GM12891 (cell line): Measurements from ENCODE around the gene N4BP2.

Experiments used
- PAX5 ChIP-seq: IDR thresholded peaks from 2 replicates; pipeline ENCODE4 v1.6.1; 2011; ENCODE audit warnings: low read length, moderate library complexity, mild to moderate bottlenecking; ENCODE audit not compliant: insufficient read depth, severe bottlenecking
- POLR2A ChIP-seq: IDR thresholded peaks from 2 replicates; pipeline ENCODE4 v1.6.1; 2011; ENCODE audit warnings: low read depth, low read length, control low read depth
- POLR2AphosphoS5 ChIP-seq: IDR thresholded peaks from 2 replicates; pipeline ENCODE4 v1.6.1; 2011; ENCODE audit warnings: low read depth, low read length, control low read depth

DNA sequence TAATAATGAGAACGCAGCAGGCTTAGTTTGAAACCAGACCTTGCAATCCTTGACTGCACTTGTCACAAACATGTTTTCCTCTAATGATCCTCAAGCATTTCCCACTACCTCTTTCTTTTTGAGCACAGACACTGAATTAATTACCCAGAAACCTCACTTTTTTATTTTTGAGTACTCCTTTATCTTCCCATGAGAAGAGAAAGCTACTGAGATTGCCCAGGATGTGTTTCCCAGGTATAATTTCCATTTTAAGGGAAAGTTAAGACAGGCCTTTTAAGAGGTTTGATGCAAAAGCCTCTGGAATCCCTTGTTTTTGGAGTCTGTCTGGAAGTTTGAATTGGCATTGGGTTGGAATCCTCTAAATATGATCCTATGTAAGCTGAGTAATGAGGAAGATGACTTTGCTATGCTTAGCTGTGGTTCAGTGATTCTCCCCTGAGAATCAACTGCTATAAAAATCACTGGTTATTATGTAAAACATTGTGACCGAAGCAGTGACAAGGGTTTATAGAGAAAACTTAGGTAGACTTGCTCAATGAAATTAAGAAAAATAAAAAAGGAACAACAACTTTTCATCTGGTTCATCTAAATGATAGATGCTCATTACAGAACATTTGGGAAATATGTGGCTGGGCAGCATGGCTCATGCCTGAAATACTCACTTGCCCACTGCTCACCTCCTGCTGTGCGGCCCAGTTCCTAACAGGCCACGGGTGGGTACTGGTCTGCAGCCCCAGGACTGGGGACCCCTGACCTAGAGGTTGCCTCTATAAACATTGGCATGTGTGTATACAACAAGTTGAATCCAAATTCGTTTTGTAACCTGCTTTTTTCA lies 129.4 kb downstream of the N4BP2 start:
- TF ChIP-seq PAX5, result no peak
- no peak for TF ChIP-seq POLR2A
- TF ChIP-seq POLR2AphosphoS5, result no peak
